LNCAP (cell line): ENCODE data around the gene ACP7.

ENCODE experiments used
- CTCF ChIP-seq: fragments of 450-650 bp; IDR thresholded peaks from 2 replicates; pipeline ENCODE4 v1.5.1; 2017; ENCODE audit warnings: mild to moderate bottlenecking

The ACP7 gene

GRCh38 chr19:39131255-39131755, 47.1 kb downstream of the ACP7 start:
- no peak for TF ChIP-seq CTCF

GRCh38 chr19:39132344-39132969, 48.3 kb downstream of the ACP7 start:
- no peak for TF ChIP-seq CTCF

- TF ChIP-seq CTCF, result no peak
Observed at GRCh38 chr19:39133431-39134270, 49.5 kb downstream of the ACP7 start.

- no peak for TF ChIP-seq CTCF
Observed at GRCh38 chr19:39135701-39136100, 51.5 kb downstream of the ACP7 start.

- no peak for TF ChIP-seq CTCF
Observed at GRCh38 chr19:39136225-39136940, 52.2 kb downstream of the ACP7 start.

GRCh38 chr19:39137131-39137530, 53.0 kb downstream of the ACP7 start:
- no peak for TF ChIP-seq CTCF
